HepG2 (cell line): ENCODE data around the gene CTRL.

Source experiments
- ASH2L ChIP-seq: fragments of 300-600, 200-600 bp; sonication (generic); IDR thresholded peaks from 2 replicates; pipeline ENCODE4 v1.7.0; 2017; ENCODE audit warnings: low read depth, mild to moderate bottlenecking, moderate library complexity, mixed read lengths, low read length; ENCODE audit not compliant: insufficient read length
- CTCF ChIP-seq: sonication (generic); formaldehyde crosslinking; IDR thresholded peaks from 2 replicates; pipeline ENCODE4 v1.5.0; 2020; ENCODE audit warnings: mild to moderate bottlenecking, missing genetic modification reagents, moderate library complexity
- IRF2 ChIP-seq: IDR thresholded peaks from 2 replicates; pipeline ENCODE4 v1.6.1; 2018; ENCODE audit warnings: missing genetic modification reagents, missing compliant biosample characterization
- JUN ChIP-seq: sonication (generic); formaldehyde crosslinking; IDR thresholded peaks from 2 replicates; pipeline ENCODE4 v1.4.0; 2020; ENCODE audit warnings: mild to moderate bottlenecking, missing genetic modification reagents
- KAT2B ChIP-seq: fragments of 150-350 bp; IDR thresholded peaks from 2 replicates; pipeline ENCODE4 v1.6.1; 2014; ENCODE audit warnings: low read depth, low read length, borderline replicate concordance
- MAX ChIP-seq: IDR thresholded peaks from 2 replicates; pipeline ENCODE4 v1.6.1; 2012; ENCODE audit warnings: inconsistent platforms
- POLR2AphosphoS5 ChIP-seq: IDR thresholded peaks from 2 replicates; pipeline ENCODE4 v1.6.1; 2012; ENCODE audit warnings: low read depth, low read length
- RAD21 ChIP-seq: fragments of 450-650 bp; formaldehyde crosslinking; IDR thresholded peaks from 2 replicates; pipeline ENCODE4 v1.5.0; 2020; ENCODE audit warnings: mild to moderate bottlenecking
- RAD51 ChIP-seq: fragments of 450-650 bp; IDR thresholded peaks from 2 replicates; pipeline ENCODE4 v1.6.1; 2016; ENCODE audit warnings: borderline replicate concordance
- TARDBP ChIP-seq: sonication (generic); formaldehyde crosslinking; IDR thresholded peaks from 2 replicates; pipeline ENCODE4 v1.8.0; 2022; ENCODE audit warnings: mild to moderate bottlenecking, missing genetic modification reagents
- TCF12 ChIP-seq, 2 experiments: fragments of 450-650 bp in 1 of 2; sonication (generic) in 1 of 2; formaldehyde crosslinking in 1 of 2; IDR thresholded peaks; 2 replicates each; pipeline versions ENCODE4 v1.6.1 to v1.8.0; 2017 to 2022; ENCODE audit warnings: antibody characterized with exemption in 1 of 2, mild to moderate bottlenecking in 1 of 2, missing genetic modification reagents in 1 of 2, moderate library complexity in 1 of 2
- ZNF12 ChIP-seq: sonication (generic); formaldehyde crosslinking; IDR thresholded peaks from 2 replicates; pipeline ENCODE4 v1.5.0; 2020; ENCODE audit warnings: missing genetic modification reagents
- ZNF615 ChIP-seq: sonication (generic); formaldehyde crosslinking; IDR thresholded peaks from 2 replicates; pipeline ENCODE4 v1.5.0; 2020; ENCODE audit warnings: mild to moderate bottlenecking, missing genetic modification reagents, borderline replicate concordance

DNA sequence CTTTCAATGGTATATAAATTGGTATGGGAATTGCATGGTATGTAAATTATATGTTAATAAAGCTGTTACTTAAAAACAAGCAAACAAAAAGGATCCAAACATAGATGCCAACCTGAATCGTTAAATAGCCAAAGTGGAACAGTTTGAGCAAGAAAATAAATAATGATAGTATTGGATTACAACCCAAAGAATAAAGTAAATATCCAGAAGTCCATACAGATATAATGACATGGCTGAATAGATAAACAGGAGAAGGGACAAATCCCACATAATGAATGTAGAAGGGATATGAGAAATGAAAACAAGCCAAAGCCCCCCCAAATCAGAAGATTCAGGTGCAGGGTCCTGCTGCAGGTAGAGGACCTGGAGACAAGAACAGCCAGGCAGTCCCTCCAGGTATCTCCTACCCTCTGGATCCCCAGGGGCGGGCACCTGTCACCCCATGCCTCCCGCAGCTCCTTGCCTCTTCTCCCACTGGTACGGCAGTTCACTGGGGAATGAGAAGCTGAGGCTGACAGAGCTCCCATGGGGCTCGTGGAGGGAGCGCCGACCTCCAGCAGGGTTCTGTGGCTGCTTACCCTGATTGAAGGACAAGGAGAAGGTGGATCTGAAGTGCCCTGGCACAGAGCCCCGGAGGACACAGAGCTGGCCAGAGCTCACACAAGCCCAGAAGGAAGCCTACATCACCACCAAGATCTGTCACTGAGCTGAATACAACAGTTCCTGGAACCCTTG is 22.1 kb upstream of the CTRL start:
- TF ChIP-seq ZNF12 (CRISPR knock-in tag) (no peak), POLR2AphosphoS5 (no peak), RAD21 (no peak), IRF2 (CRISPR knock-in tag) (no peak), TARDBP (CRISPR knock-in tag) (no peak), CTCF (CRISPR knock-in tag) (no peak), ZNF615 (no peak), JUN (CRISPR knock-in tag) (no peak), RAD51 (no peak), KAT2B (no peak), MAX (no peak), TCF12 (IDR thresholded peaks at IDR 0.05) (no peak), TCF12 (CRISPR knock-in tag; IDR thresholded peaks at IDR 0.05) (no peak), ASH2L (no peak)
